C4-2B (cell line): ENCODE results near the gene PTPRM.

Experiments
- CTCF ChIP-seq: fragments of 450-650 bp; conservative IDR thresholded peaks from 2 replicates; pipeline ENCODE4 v1.5.1; 2017; ENCODE audit warnings: mild to moderate bottlenecking
- ZFX ChIP-seq: fragments of 450-650 bp; IDR thresholded peaks from 2 replicates; pipeline ENCODE4 v1.6.1; 2017

DNA sequence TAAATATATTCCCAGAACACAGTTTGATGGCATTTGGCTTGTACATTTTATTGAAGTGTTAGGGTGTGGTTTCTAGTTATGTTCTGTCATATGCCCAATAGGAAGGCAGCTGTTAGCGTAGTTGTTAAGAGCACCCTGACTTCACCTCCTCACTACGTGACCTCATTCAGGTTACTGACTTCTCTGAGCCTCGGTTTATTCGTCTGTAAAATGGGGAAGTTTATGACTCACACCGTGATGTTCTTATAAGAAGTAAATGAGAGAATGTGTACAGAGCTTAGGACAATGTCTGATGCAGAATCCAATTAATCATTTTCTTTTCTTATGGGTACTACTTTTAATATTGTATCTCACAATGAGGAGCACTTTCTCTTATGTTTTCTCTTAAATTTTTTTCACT, 226.0 kb downstream of the PTPRM start:
- TF ChIP-seq CTCF: no peak
- no peak for TF ChIP-seq ZFX
